ENCODE data around the gene NIFK.

NIFK gene

GRCh38 chr2:121682396-121683298 lies 54.0 kb downstream of the NIFK start:
- no peak overlapping the region for H3K4me3 ChIP-seq (ENCODE audit: low read length)
- TF ChIP-seq CTCF (conservative IDR thresholded peaks at IDR 0.05; ENCODE audit: low read length) = no peak
- DNase-seq (ENCODE audit: low read depth) = no peak

- TF ChIP-seq CTCF (conservative IDR thresholded peaks at IDR 0.05; ENCODE audit: low read length) = no peak
- no peak for DNase-seq (ENCODE audit: low read depth)
- H3K4me3 ChIP-seq (ENCODE audit: low read length) = no peak overlapping the region
Observed at GRCh38 chr2:121677855-121678254, 58.8 kb downstream of the NIFK start.
